CD14-positive monocyte (primary cell): ENCODE data around the gene KDELR1. TPM values are rescaled to one million over a fixed set of nuclear protein-coding genes. Genes with fewer than 3 reads are reported as not detected.
A peak's percentile ranks its signal among the peaks of the same experiment; 100 is the strongest.

Experiments used
- DNase-seq, 3 donors: peaks; one replicate each; pipeline ENCODE4 v3.0.0-alpha.2; 2011 to 2022
- H2AFZ ChIP-seq: 2 replicates; pipeline ENCODE4 v1.6.0; 2012; ENCODE audit warnings: mild to moderate bottlenecking, low read depth, low read length, inconsistent platforms; ENCODE audit not compliant: insufficient read depth, poor library complexity, severe bottlenecking
- H3K27ac ChIP-seq, 2 donors: 1 replicate in 1 of 2; 2 replicates in 1 of 2; pipeline ENCODE4 v1.5.1; 2012 to 2013; ENCODE audit warnings: low read length in 2 of 2, control low read depth in 1 of 2, inconsistent platforms in 1 of 2, low read depth in 1 of 2, mild to moderate bottlenecking in 1 of 2
- H3K27me3 ChIP-seq, 2 donors: one replicate each; pipeline versions ENCODE4 v1.6.0 to v1.6.1; 2011 to 2013; ENCODE audit warnings: low read length in 2 of 2; ENCODE audit not compliant: control insufficient read depth in 2 of 2, insufficient read depth in 2 of 2
- H3K36me3 ChIP-seq, 2 donors: replicated peaks in 1 of 2; 1 replicate in 1 of 2; 2 replicates in 1 of 2; pipeline versions ENCODE4 v1.5.1 to v1.6.1; 2012 to 2013; ENCODE audit warnings: low read length in 2 of 2, control low read depth in 1 of 2, inconsistent platforms in 1 of 2, mild to moderate bottlenecking in 1 of 2; ENCODE audit not compliant: insufficient read depth in 2 of 2, control insufficient read depth in 1 of 2
- H3K4me1 ChIP-seq, 2 donors: 1 replicate in 1 of 2; 2 replicates in 1 of 2; pipeline versions ENCODE4 v1.5.1 to v1.6.1; 2012 to 2013; ENCODE audit warnings: low read length in 2 of 2, control low read depth in 1 of 2, inconsistent platforms in 1 of 2, mild to moderate bottlenecking in 1 of 2, moderate library complexity in 1 of 2; ENCODE audit not compliant: insufficient read depth in 2 of 2, control insufficient read depth in 1 of 2
- H3K4me2 ChIP-seq: replicated peaks from 2 replicates; pipeline ENCODE3; 2012; ENCODE audit warnings: low read length, moderate library complexity, mild to moderate bottlenecking; ENCODE audit not compliant: poor library complexity, severe bottlenecking; ENCODE audit errors: extremely low read depth
- H3K4me3 ChIP-seq, 3 experiments: fragments of 200-600 bp in 1 of 3; sonication (generic) in 1 of 3; replicated peaks in 1 of 3; 1 replicate in 2 of 3; 2 replicates in 1 of 3; pipeline ENCODE4 v1.5.1; 2011 to 2013; ENCODE audit warnings: low read length in 3 of 3, mild to moderate bottlenecking in 3 of 3, control low read depth in 2 of 3, low read depth in 2 of 3, inconsistent platforms in 1 of 3, moderate library complexity in 1 of 3
- H3K79me2 ChIP-seq: 2 replicates; pipeline ENCODE4 v1.6.0; 2012; ENCODE audit warnings: mild to moderate bottlenecking, control low read depth, inconsistent platforms, low read length, moderate library complexity; ENCODE audit not compliant: insufficient read depth
- H3K9ac ChIP-seq: 2 replicates; pipeline ENCODE4 v1.6.0; 2017; ENCODE audit warnings: low read length, mild to moderate bottlenecking; ENCODE audit not compliant: insufficient read depth, poor library complexity, severe bottlenecking
- H3K9me3 ChIP-seq, 2 donors: replicated peaks in 1 of 2; 1 replicate in 1 of 2; 2 replicates in 1 of 2; pipeline versions ENCODE4 v1.5.1 to v1.6.1; 2012 to 2013; ENCODE audit warnings: low read length in 2 of 2, control low read depth in 1 of 2; ENCODE audit not compliant: control insufficient read depth in 1 of 2, insufficient read depth in 1 of 2
- H4K20me1 ChIP-seq: 2 replicates; pipeline ENCODE4 v1.6.0; 2012; ENCODE audit warnings: mild to moderate bottlenecking, low read length, control low read depth, moderate library complexity; ENCODE audit not compliant: insufficient read depth
- H3K27ac Mint-ChIP-seq, 7 donors: one replicate each; pipeline ENCODE4 v1.8.0; 2020; ENCODE audit warnings: mild to moderate bottlenecking in 7 of 7, mixed read lengths in 7 of 7, moderate library complexity in 6 of 7, inconsistent platforms in 2 of 7
- H3K27me3 Mint-ChIP-seq, 3 donors: one replicate each; pipeline ENCODE4 v1.8.0; 2021 to 2022; ENCODE audit warnings: low read depth in 3 of 3, mild to moderate bottlenecking in 3 of 3, mixed read lengths in 3 of 3, moderate library complexity in 3 of 3, inconsistent platforms in 1 of 3
- H3K36me3 Mint-ChIP-seq, 2 donors: one replicate each; pipeline ENCODE4 v1.8.0; 2020; ENCODE audit warnings: mixed read lengths in 2 of 2, inconsistent platforms in 1 of 2, mild to moderate bottlenecking in 1 of 2
- H3K4me1 Mint-ChIP-seq: one replicate; pipeline ENCODE4 v1.8.0; 2020; ENCODE audit warnings: mild to moderate bottlenecking, mixed read lengths
- H3K4me3 Mint-ChIP-seq, 2 donors: one replicate each; pipeline ENCODE4 v1.8.0; 2020; ENCODE audit warnings: mild to moderate bottlenecking in 2 of 2, mixed read lengths in 2 of 2, moderate library complexity in 1 of 2
- H3K9me3 Mint-ChIP-seq, 7 donors: one replicate each; pipeline ENCODE4 v1.8.0; 2020 to 2022; ENCODE audit warnings: mixed read lengths in 7 of 7, mild to moderate bottlenecking in 6 of 7, moderate library complexity in 6 of 7, inconsistent platforms in 2 of 7
- CTCF ChIP-seq: fragments of 200-600 bp; IDR thresholded peaks from one replicate; pipeline ENCODE4 v1.8.0; 2022; ENCODE audit warnings: antibody characterized with exemption, mild to moderate bottlenecking
- WGBS: methylation state at CpG from one replicate; pipeline ENCODE4 v1.1.5; 2013; ENCODE audit warnings: missing lambda C conversion rate; ENCODE audit not compliant: insufficient coverage; 5-methylcytosine and 5-hydroxymethylcytosine counted together
- intact Hi-C, 2 donors: fragments of 100-400 bp; cut with micrococcal nuclease; formaldehyde crosslinking; loops; one replicate each; pipeline versions ENCODE4 v1.15.0 to v1.15.1; 2023
- polyA plus RNA-seq, 3 donors: library from polyadenylated mRNA; depleted of rRNA in 1 of 3; unstranded in 2 of 3; stranded (reverse) in 1 of 3; fragments of 300-500 nt in 2 of 3; fragments of >200 nt in 1 of 3; fragmentation: Illumina TruSeq in 2 of 3; gene quantifications; 1 replicate in 2 of 3; 2 replicates in 1 of 3; pipeline ENCODE4 v1.2.3, GENCODE V29; 2012 to 2021

KDELR1 gene
- polyA plus RNA-seq, 3 donors = 42.0 to 72.0 (median 51.3) TPM

- H4K20me1 ChIP-seq = peaks cover 5% of the 10 kb centered on the region
- peaks cover 18 to 41% of the 10 kb centered on the region in 2 donors for H3K36me3 ChIP-seq
- peaks cover 21% of the 10 kb centered on the region for H3K79me2 ChIP-seq
- peaks cover 17% of the 10 kb centered on the region in 2 donors for H3K4me1 ChIP-seq
- DNase-seq = peak; percentile 42 to 66 (median 64)
- Mint-ChIP-seq H3K36me3 (peaks cover 33 to 39% of the 10 kb centered on the region in 2 donors), H3K4me1 (peaks cover 12% of the 10 kb centered on the region), H3K27ac (peak overlapping the region; percentile 86 to 98 (median 93)), H3K4me3 (peak overlapping the region; percentile 93 to 97), H3K9me3 (peaks cover 0 to 25% (median 2%) of the 10 kb centered on the region in 7 donors), H3K27me3 (peaks cover 35 to 40% (median 38%) of the 10 kb centered on the region in 3 donors)
- TF ChIP-seq CTCF = peak; percentile 41
- peak overlapping the region; percentile 77 to 97 (median 92) for H3K4me3 ChIP-seq
- intact Hi-C loops = loop anchor here in 1 of 2 donors (10.0 kb wide), 1 partner anchor 54 kb away; the partner anchor contains the start of gene GRWD1
- 3% methylated on average over 15 of the region's 24 CpGs for WGBS
- H3K27me3 ChIP-seq = peaks cover 25 to 33% of the 10 kb centered on the region in 2 donors
- H3K4me2 ChIP-seq = peak overlapping the region; percentile 91
- peak overlapping the region; percentile 74 to 89 for H3K27ac ChIP-seq
- peaks cover 0 to 9% of the 10 kb centered on the region in 2 donors for H3K9me3 ChIP-seq
- H2AFZ ChIP-seq = peak overlapping the region; percentile 91
- H3K9ac ChIP-seq = peak overlapping the region; percentile 94
These were observed 907 bp downstream of the KDELR1 start for GRCh38 chr19:48390188-48391099.

GRCh38 chr19:48386981-48387380 lies 4.4 kb downstream of the KDELR1 start:
- H3K4me1 Mint-ChIP-seq = peaks cover 6% of the 10 kb centered on the region
- no CpG with 5 or more reads among the region's 3 CpGs for WGBS
- H3K9me3 ChIP-seq = no peaks in the 10 kb centered on the region
- no peak overlapping the region for H3K4me2 ChIP-seq
- peaks cover 10 to 12% of the 10 kb centered on the region in 2 donors for H3K4me1 ChIP-seq
- no peak for TF ChIP-seq CTCF
- H3K36me3 ChIP-seq = peaks cover 46 to 76% of the 10 kb centered on the region in 2 donors
- no peaks in the 10 kb centered on the region for H3K27me3 ChIP-seq
- peaks cover 21% of the 10 kb centered on the region for H3K79me2 ChIP-seq
- H3K9ac ChIP-seq = no peak overlapping the region
- H2AFZ ChIP-seq = no peak overlapping the region
- peaks cover 0 to 4% (median 0%) of the 10 kb centered on the region in 7 donors for H3K9me3 Mint-ChIP-seq
- no peak overlapping the region for H3K27ac ChIP-seq
- intact Hi-C loops = no loop called here
- DNase-seq = no peak
- no peak overlapping the region for H3K4me3 Mint-ChIP-seq
- no peak overlapping the region for H3K27ac Mint-ChIP-seq
- H3K27me3 Mint-ChIP-seq = peaks cover 4 to 7% (median 4%) of the 10 kb centered on the region in 3 donors
- peaks cover 5% of the 10 kb centered on the region for H4K20me1 ChIP-seq
- H3K36me3 Mint-ChIP-seq = peaks cover 62 to 74% of the 10 kb centered on the region in 2 donors
- H3K4me3 ChIP-seq = no peak overlapping the region
